Keratinocyte (primary cell): Measurements from ENCODE around the gene DNLZ. TPM values are rescaled to one million over a fixed set of nuclear protein-coding genes. Genes with fewer than 3 reads are reported as not detected.
A peak's percentile ranks its signal among the peaks of the same experiment; 100 is the strongest.

ENCODE experiments used
- DNase-seq: peaks from one replicate; pipeline ENCODE4 v3.0.0-alpha.2; 2011; ENCODE audit warnings: low read depth, missing footprints, low spot score
- FAIRE-seq: peaks from 2 replicates; lab custom pipeline; 2011; peaks lifted over from hg19 to GRCh38; lab: Jason Lieb, UNC
- H2AFZ ChIP-seq: 2 replicates; pipeline ENCODE4 v1.6.0; 2012; ENCODE audit warnings: low read length, control low read depth, inconsistent platforms; ENCODE audit not compliant: control insufficient read depth
- H3K27ac ChIP-seq: 2 replicates; pipeline ENCODE4 v1.5.1; 2011; ENCODE audit warnings: low read length; ENCODE audit not compliant: control insufficient read depth, insufficient read depth
- H3K27me3 ChIP-seq: 3 replicates; pipeline ENCODE4 v1.6.0; 2011; ENCODE audit warnings: low read length; ENCODE audit not compliant: control insufficient read depth, insufficient read depth; ENCODE audit errors: extremely low read depth
- H3K36me3 ChIP-seq, 2 experiments: 2 replicates in 1 of 2; 3 replicates in 1 of 2; pipeline ENCODE4 v1.5.1; 2011; ENCODE audit warnings: low read length in 2 of 2, mild to moderate bottlenecking in 1 of 2; ENCODE audit not compliant: control insufficient read depth in 2 of 2, insufficient read depth in 2 of 2; ENCODE audit errors: extremely low read depth in 1 of 2
- H3K4me1 ChIP-seq: 3 replicates; pipeline ENCODE4 v1.5.1; 2011; ENCODE audit warnings: low read length; ENCODE audit not compliant: control insufficient read depth, insufficient read depth; ENCODE audit errors: extremely low read depth
- H3K4me2 ChIP-seq: 3 replicates; pipeline ENCODE4 v1.6.0; 2011; ENCODE audit warnings: low read depth, low read length; ENCODE audit not compliant: control insufficient read depth, insufficient read depth; ENCODE audit errors: extremely low read depth
- H3K4me3 ChIP-seq, 3 experiments: fragments of 200-600 bp in 1 of 3; sonication (generic) in 1 of 3; 2 replicates in 2 of 3; 3 replicates in 1 of 3; pipeline ENCODE4 v1.5.1; 2011 to 2016; ENCODE audit warnings: low read length in 3 of 3, mild to moderate bottlenecking in 3 of 3, control low read depth in 2 of 3, inconsistent platforms in 1 of 3, low read depth in 1 of 3, mixed read lengths in 1 of 3, mixed run types in 1 of 3, moderate library complexity in 1 of 3; ENCODE audit not compliant: control insufficient read depth in 2 of 3, insufficient read depth in 2 of 3; ENCODE audit errors: extremely low read depth in 1 of 3
- H3K79me2 ChIP-seq: 2 replicates; pipeline ENCODE4 v1.6.0; 2012; ENCODE audit warnings: low read length; ENCODE audit not compliant: control insufficient read depth, insufficient read depth
- H3K9ac ChIP-seq: 3 replicates; pipeline ENCODE4 v1.6.0; 2011; ENCODE audit warnings: low read length; ENCODE audit not compliant: control insufficient read depth, insufficient read depth; ENCODE audit errors: extremely low read depth
- H3K9me1 ChIP-seq: 3 replicates; pipeline ENCODE4 v1.6.0; 2011; ENCODE audit warnings: low read length; ENCODE audit not compliant: control insufficient read depth, insufficient read depth; ENCODE audit errors: extremely low read depth
- H3K9me3 ChIP-seq: 2 replicates; pipeline ENCODE4 v1.5.1; 2012; ENCODE audit warnings: low read depth, low read length; ENCODE audit not compliant: control insufficient read depth
- H4K20me1 ChIP-seq: 3 replicates; pipeline ENCODE4 v1.6.0; 2011; ENCODE audit warnings: low read length; ENCODE audit not compliant: control insufficient read depth, insufficient read depth; ENCODE audit errors: extremely low read depth
- CTCF ChIP-seq, 3 experiments: IDR thresholded peaks in 1 of 3; conservative IDR thresholded peaks in 1 of 3; optimal IDR thresholded peaks in 1 of 3; 2 replicates in 2 of 3; 3 replicates in 1 of 3; pipeline versions ENCODE3 to v1.5.1; 2011; ENCODE audit warnings: low read length in 3 of 3, mild to moderate bottlenecking in 3 of 3, moderate library complexity in 2 of 3, control low read depth in 1 of 3, inconsistent platforms in 1 of 3; ENCODE audit not compliant: insufficient read depth in 2 of 3; ENCODE audit errors: extremely low read depth in 1 of 3
- EZH2 ChIP-seq: IDR thresholded peaks from one replicate; pipeline ENCODE4 v1.6.1; 2012; ENCODE audit warnings: inconsistent platforms, mild to moderate bottlenecking, low read length, moderate library complexity
- dilution Hi-C: fragments of 300-500 bp; cut with MboI; formaldehyde crosslinking; loops from one replicate; pipeline ENCODE4 v1.7.0; 2020; ENCODE audit warnings: low sequenced_read_pairs; ENCODE audit not compliant: extremely low pct_ligation_motif_present
- polyA plus RNA-seq, 5 experiments: library from polyadenylated mRNA; depleted of rRNA in 3 of 5; stranded (reverse) in 3 of 5; stranded (forward) in 1 of 5; unstranded in 1 of 5; fragments of >200 nt; gene quantifications; 1 replicate in 1 of 5; 2 replicates in 3 of 5; 3 replicates in 1 of 5; pipeline versions ENCODE4 v1.2.1 to v1.2.3, GENCODE V29; 2011 to 2012; ENCODE audit warnings: missing spikeins in 2 of 5, low read depth in 1 of 5, low replicate concordance in 1 of 5

Gene DNLZ
- polyA plus RNA-seq, 1 donor (not counting 4 experiments of a cell fraction or from before 2014, with no cell fraction given), result 6.7 TPM

DNA sequence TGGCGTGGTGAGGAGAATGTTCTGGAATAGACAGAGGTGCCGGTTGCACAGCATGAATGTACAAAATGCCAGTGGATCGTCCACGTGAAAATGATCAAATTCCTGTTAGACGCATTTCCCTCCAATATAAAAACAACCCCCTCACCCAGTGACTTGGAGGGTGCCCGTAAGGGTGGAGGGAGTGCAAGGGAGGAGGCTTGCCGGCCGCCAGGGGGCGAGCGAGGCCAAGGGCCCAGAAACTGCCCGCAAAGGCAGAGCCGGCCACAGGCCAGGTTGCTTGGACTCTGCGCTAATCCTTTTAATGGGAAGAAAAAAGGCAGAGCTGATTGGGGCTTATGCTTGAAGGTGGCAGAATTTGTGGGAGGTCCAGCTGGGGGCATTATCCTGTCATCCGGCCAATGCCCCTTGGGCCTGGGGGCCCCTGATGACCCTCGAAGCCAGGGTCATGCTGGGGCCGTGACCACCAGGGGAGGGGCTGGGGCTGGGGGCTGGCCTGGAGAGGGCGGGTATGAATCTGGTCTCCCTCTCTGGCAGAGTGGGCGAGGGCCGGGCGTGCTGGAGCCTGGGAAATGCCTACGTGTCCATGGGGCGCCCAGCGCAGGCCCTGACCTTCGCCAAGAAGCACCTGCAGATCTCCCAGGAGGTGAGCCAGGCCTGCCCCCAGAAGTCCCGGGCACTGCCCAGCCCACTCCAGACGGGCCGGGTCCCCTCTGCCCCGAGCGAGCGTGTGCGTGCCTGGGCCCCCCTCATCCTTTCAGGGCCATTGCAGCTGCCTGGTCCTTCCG is 24.2 kb downstream of the DNLZ start:
- no peak overlapping the region for H3K4me2 ChIP-seq
- peaks cover 3% of the 10 kb centered on the region for H3K4me1 ChIP-seq
- no peak overlapping the region for H3K4me3 ChIP-seq
- H3K9me1 ChIP-seq, result no peaks in the 10 kb centered on the region
- no peak overlapping the region for H3K27ac ChIP-seq
- dilution Hi-C loops, result no loop called here
- DNase-seq (no peak), FAIRE-seq (no peak)
- H3K36me3 ChIP-seq, result peaks cover 0 to 3% of the 10 kb centered on the region in 2 experiments
- no peaks in the 10 kb centered on the region for H4K20me1 ChIP-seq
- no peak overlapping the region for H2AFZ ChIP-seq
- TF ChIP-seq CTCF (optimal IDR thresholded peaks at IDR 0.05 in 1 of 3, IDR thresholded peaks at IDR 0.05 in 1 of 3, conservative IDR thresholded peaks at IDR 0.05 in 1 of 3; ENCODE audit: extremely low read depth in 1 of 3, insufficient read depth in 2 of 3, low read length in 3 of 3) (peak; percentile 64 to 90 (median 75)), EZH2 (no peak)
- no peaks in the 10 kb centered on the region for H3K9me3 ChIP-seq
- peaks cover 4% of the 10 kb centered on the region for H3K27me3 ChIP-seq
- H3K79me2 ChIP-seq, result no peaks in the 10 kb centered on the region
- no peak overlapping the region for H3K9ac ChIP-seq

GRCh38 chr9:136338511-136338910 is 25.0 kb downstream of the DNLZ start:
- H4K20me1 ChIP-seq, result no peaks in the 10 kb centered on the region
- DNase-seq (no peak), FAIRE-seq (no peak)
- no peak overlapping the region for H3K27ac ChIP-seq
- H3K27me3 ChIP-seq, result peaks cover 4% of the 10 kb centered on the region
- dilution Hi-C loops, result no loop called here
- H3K9me3 ChIP-seq, result no peaks in the 10 kb centered on the region
- no peaks in the 10 kb centered on the region for H3K9me1 ChIP-seq
- peaks cover 0 to 3% of the 10 kb centered on the region in 2 experiments for H3K36me3 ChIP-seq
- no peak for TF ChIP-seq CTCF (optimal IDR thresholded peaks at IDR 0.05 in 1 of 3, IDR thresholded peaks at IDR 0.05 in 1 of 3, conservative IDR thresholded peaks at IDR 0.05 in 1 of 3; ENCODE audit: extremely low read depth in 1 of 3, insufficient read depth in 2 of 3, low read length in 3 of 3)
- H3K4me1 ChIP-seq, result peaks cover 3% of the 10 kb centered on the region
- no peaks in the 10 kb centered on the region for H3K79me2 ChIP-seq
- no peak overlapping the region for H3K4me2 ChIP-seq
- no peak overlapping the region for H2AFZ ChIP-seq
- no peak overlapping the region for H3K9ac ChIP-seq
- no peak overlapping the region for H3K4me3 ChIP-seq
